Stomach smooth muscle (tissue), 2 donors: ENCODE results near the gene BTG1.

ENCODE experiments used
- H3K27ac ChIP-seq: one replicate; pipeline ENCODE4 v1.7.0; 2013; ENCODE audit warnings: mild to moderate bottlenecking, low read length, inconsistent platforms
- H3K27me3 ChIP-seq, 2 donors: one replicate each; pipeline ENCODE4 v1.7.0; 2013; ENCODE audit warnings: low read length in 2 of 2; ENCODE audit not compliant: insufficient read depth in 2 of 2, control insufficient read depth in 1 of 2
- H3K36me3 ChIP-seq, 2 donors: one replicate each; pipeline ENCODE4 v1.7.0; 2013; ENCODE audit warnings: low read length in 2 of 2; ENCODE audit not compliant: control insufficient read depth in 2 of 2, insufficient read depth in 2 of 2
- H3K4me1 ChIP-seq: one replicate; pipeline ENCODE4 v1.7.0; 2013; ENCODE audit warnings: low read length; ENCODE audit not compliant: control insufficient read depth, insufficient read depth
- H3K4me3 ChIP-seq, 2 donors: one replicate each; pipeline ENCODE4 v1.7.0; 2013; ENCODE audit warnings: low read length in 2 of 2
- H3K9ac ChIP-seq, 2 donors: one replicate each; pipeline ENCODE4 v1.7.0; 2013; ENCODE audit warnings: low read length in 2 of 2, mild to moderate bottlenecking in 1 of 2
- H3K9me3 ChIP-seq, 2 donors: one replicate each; pipeline ENCODE4 v1.7.0; 2013; ENCODE audit warnings: low read length in 2 of 2; ENCODE audit not compliant: control insufficient read depth in 2 of 2
- donor health status: healthy.
- donor health status: Pancreatic carcinoma.

BTG1 gene

GRCh38 chr12:92176646-92177045, 31.0 kb upstream of the BTG1 start:
- Histone ChIP-seq H3K9me3 (no peaks in the 10 kb centered on the region), H3K27ac (no peak overlapping the region), H3K36me3 (no peaks in the 10 kb centered on the region), H3K4me3 (no peak overlapping the region), H3K9ac (no peak overlapping the region), H3K4me1 (no peaks in the 10 kb centered on the region), H3K27me3 (no peaks in the 10 kb centered on the region)

- Histone ChIP-seq H3K27ac (no peak overlapping the region), H3K36me3 (no peaks in the 10 kb centered on the region)
Measured at GRCh38 chr12:92175961-92176360, 30.3 kb upstream of the BTG1 start.

GRCh38 chr12:92170050-92170449, 24.4 kb upstream of the BTG1 start:
- Histone ChIP-seq H3K27ac (no peak overlapping the region), H3K4me3 (no peak overlapping the region), H3K9ac (no peak overlapping the region), H3K4me1 (no peaks in the 10 kb centered on the region), H3K27me3 (no peaks in the 10 kb centered on the region), H3K36me3 (no peaks in the 10 kb centered on the region), H3K9me3 (no peaks in the 10 kb centered on the region)

More at GRCh38 chr12:92175961-92176360, 30.3 kb upstream of the BTG1 start:
- H3K9me3 ChIP-seq = no peaks in the 10 kb centered on the region
- H3K4me1 ChIP-seq = no peaks in the 10 kb centered on the region
- H3K4me3 ChIP-seq = no peak overlapping the region
- H3K27me3 ChIP-seq = no peaks in the 10 kb centered on the region
- H3K9ac ChIP-seq = no peak overlapping the region

- no peaks in the 10 kb centered on the region for H3K9me3 ChIP-seq
- no peak overlapping the region for H3K27ac ChIP-seq
- no peaks in the 10 kb centered on the region for H3K4me1 ChIP-seq
- H3K27me3 ChIP-seq = no peaks in the 10 kb centered on the region
- H3K9ac ChIP-seq = no peak overlapping the region
- no peak overlapping the region for H3K4me3 ChIP-seq
- H3K36me3 ChIP-seq = no peaks in the 10 kb centered on the region
Measured at GRCh38 chr12:92167075-92167474, 21.4 kb upstream of the BTG1 start.

- H3K9me3 ChIP-seq = no peaks in the 10 kb centered on the region
- no peaks in the 10 kb centered on the region for H3K4me1 ChIP-seq
- H3K27ac ChIP-seq = no peak overlapping the region
- H3K4me3 ChIP-seq = no peak overlapping the region
- H3K36me3 ChIP-seq = no peaks in the 10 kb centered on the region
- H3K27me3 ChIP-seq = no peaks in the 10 kb centered on the region
- no peak overlapping the region for H3K9ac ChIP-seq
Measured at GRCh38 chr12:92164712-92165111, 19.1 kb upstream of the BTG1 start.

- Histone ChIP-seq H3K9me3 (no peaks in the 10 kb centered on the region), H3K36me3 (no peaks in the 10 kb centered on the region), H3K4me1 (peaks cover 2% of the 10 kb centered on the region)
Measured at GRCh38 chr12:92162079-92162478, 16.4 kb upstream of the BTG1 start.

GRCh38 chr12:92158796-92159439, 13.3 kb upstream of the BTG1 start:
- Histone ChIP-seq H3K9ac (no peak overlapping the region), H3K27me3 (no peaks in the 10 kb centered on the region), H3K4me1 (peaks cover 2% of the 10 kb centered on the region), H3K9me3 (no peaks in the 10 kb centered on the region), H3K27ac (no peak overlapping the region), H3K36me3 (no peaks in the 10 kb centered on the region), H3K4me3 (no peak overlapping the region)

More at GRCh38 chr12:92162079-92162478, 16.4 kb upstream of the BTG1 start:
- Histone ChIP-seq H3K27me3 (no peaks in the 10 kb centered on the region), H3K4me3 (no peak overlapping the region), H3K27ac (no peak overlapping the region), H3K9ac (no peak overlapping the region)

GRCh38 chr12:92156704-92157395, 11.2 kb upstream of the BTG1 start:
- Histone ChIP-seq H3K9ac (no peak overlapping the region), H3K27ac (no peak overlapping the region), H3K9me3 (no peaks in the 10 kb centered on the region), H3K36me3 (no peaks in the 10 kb centered on the region), H3K4me3 (no peak overlapping the region), H3K4me1 (peaks cover 2% of the 10 kb centered on the region), H3K27me3 (no peaks in the 10 kb centered on the region)

GRCh38 chr12:92156139-92156538, 10.5 kb upstream of the BTG1 start:
- peaks cover 2% of the 10 kb centered on the region for H3K4me1 ChIP-seq
- no peaks in the 10 kb centered on the region for H3K9me3 ChIP-seq
- no peaks in the 10 kb centered on the region for H3K27me3 ChIP-seq
- H3K4me3 ChIP-seq = no peak overlapping the region
- H3K9ac ChIP-seq = no peak overlapping the region
- no peaks in the 10 kb centered on the region for H3K36me3 ChIP-seq
- H3K27ac ChIP-seq = no peak overlapping the region

GRCh38 chr12:92155733-92156132, 10.1 kb upstream of the BTG1 start:
- Histone ChIP-seq H3K9me3 (no peaks in the 10 kb centered on the region), H3K36me3 (no peaks in the 10 kb centered on the region), H3K27me3 (no peaks in the 10 kb centered on the region), H3K4me3 (no peak overlapping the region), H3K27ac (no peak overlapping the region), H3K4me1 (peaks cover 2% of the 10 kb centered on the region), H3K9ac (no peak overlapping the region)

GRCh38 chr12:92151916-92152315, 6.3 kb upstream of the BTG1 start:
- no peak overlapping the region for H3K9ac ChIP-seq

More at GRCh38 chr12:92151916-92152315, 6.3 kb upstream of the BTG1 start:
- H3K4me1 ChIP-seq = no peaks in the 10 kb centered on the region
- no peak overlapping the region for H3K4me3 ChIP-seq
- H3K27me3 ChIP-seq = no peaks in the 10 kb centered on the region
- no peaks in the 10 kb centered on the region for H3K9me3 ChIP-seq
- H3K36me3 ChIP-seq = no peaks in the 10 kb centered on the region
- no peak overlapping the region for H3K27ac ChIP-seq
